ENCODE measurements around the gene FHIT.
"Not testable (repeated sequence)": the region's sequence is repeated elsewhere in the genome, so short reads cannot be mapped to it uniquely, and the experiment has no call there.

Gene FHIT

DNA sequence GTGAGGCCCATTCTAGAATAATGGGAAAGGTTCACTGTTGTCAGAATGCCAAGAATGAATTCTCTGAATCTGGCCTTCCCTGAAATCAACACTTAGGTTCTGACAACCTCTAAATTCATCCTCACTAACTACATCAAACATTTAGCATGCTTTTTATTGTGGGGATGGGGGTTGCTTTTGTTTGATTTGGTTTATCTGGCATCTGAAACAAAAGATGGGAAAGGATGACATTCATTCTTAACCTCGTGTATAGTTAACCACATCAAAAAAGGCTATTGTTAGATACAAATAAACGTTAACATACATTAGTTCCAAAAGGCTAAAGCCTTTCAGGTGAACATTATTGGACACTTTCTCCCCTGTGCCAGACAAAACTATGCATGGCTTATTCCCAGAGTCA is 357.3 kb downstream of the FHIT start:
- TF ChIP-seq CTCF (IDR thresholded peaks at IDR 0.05): no peak
- Mint-ChIP-seq H3K36me3 (ENCODE audit: low read depth) (no peaks in the 10 kb centered on the region), H3K9me3 (peaks cover 3% of the 10 kb centered on the region), H3K27ac (no peak overlapping the region), H3K4me1 (peaks cover 57% of the 10 kb centered on the region), H3K27me3 (ENCODE audit: low read depth, poor library complexity) (no peaks in the 10 kb centered on the region), H3K4me3 (no peak overlapping the region)
- no peak for DNase-seq

DNA sequence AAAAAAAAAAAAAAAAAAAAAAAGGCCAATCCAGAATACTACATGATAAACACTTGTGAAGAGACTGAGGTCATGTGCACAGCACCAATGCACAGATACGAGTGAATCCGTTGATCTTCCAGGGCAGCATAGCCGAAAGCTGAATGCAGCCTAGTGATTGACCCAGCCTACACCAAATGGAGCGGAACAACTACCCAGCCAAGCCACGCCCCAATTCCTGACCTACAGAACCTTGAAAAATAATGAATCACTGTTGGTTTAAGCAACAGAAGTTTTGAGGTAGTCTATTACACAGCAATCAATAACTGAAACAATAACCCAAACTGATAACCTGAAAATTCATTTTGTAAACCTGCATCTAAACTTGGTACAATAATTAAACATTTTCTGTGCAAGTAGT is 361.0 kb downstream of the FHIT start:
- DNase-seq: no peak
- peaks cover 5% of the 10 kb centered on the region for H3K9me3 Mint-ChIP-seq

GRCh38 chr3:60888952-60889351 is 362.3 kb downstream of the FHIT start:
- not testable (repeated sequence) for H3K36me3 Mint-ChIP-seq (ENCODE audit: low read depth); H3K27ac Mint-ChIP-seq; H3K9me3 Mint-ChIP-seq; H3K4me3 Mint-ChIP-seq; DNase-seq; H3K27me3 Mint-ChIP-seq (ENCODE audit: low read depth, poor library complexity)
- H3K4me1 Mint-ChIP-seq: peaks cover 31% of the 10 kb centered on the region

More for the DNA sequence above, 361.0 kb downstream of the FHIT start:
- Mint-ChIP-seq H3K4me1 (peaks cover 42% of the 10 kb centered on the region), H3K27ac (no peak overlapping the region), H3K27me3 (ENCODE audit: low read depth, poor library complexity) (no peaks in the 10 kb centered on the region), H3K4me3 (no peak overlapping the region), H3K36me3 (ENCODE audit: low read depth) (no peaks in the 10 kb centered on the region)
- no peak for TF ChIP-seq CTCF (IDR thresholded peaks at IDR 0.05)

DNA sequence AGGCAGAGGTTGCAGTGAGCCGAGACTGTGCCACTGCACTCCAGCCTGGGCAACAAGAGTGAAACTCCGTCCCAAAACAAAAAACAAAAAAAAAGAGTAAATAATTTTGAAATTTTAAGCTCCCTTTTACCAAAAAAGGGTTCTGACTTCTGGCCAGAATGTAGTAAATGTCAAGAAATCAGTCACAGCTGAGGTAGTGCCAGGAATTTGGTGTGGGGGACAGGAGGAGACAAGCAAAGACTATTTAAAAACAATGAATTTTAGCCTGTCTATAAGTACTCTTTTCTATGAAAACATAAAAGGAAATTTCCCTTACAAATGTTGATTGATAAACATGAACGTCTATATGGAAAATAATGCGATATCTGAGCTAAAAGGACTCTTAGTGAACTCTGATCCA is 363.7 kb downstream of the FHIT start:
- peak overlapping the region; percentile 57 for H3K27ac Mint-ChIP-seq
- H3K9me3 Mint-ChIP-seq: peaks cover 18% of the 10 kb centered on the region
- no peaks in the 10 kb centered on the region for H3K36me3 Mint-ChIP-seq (ENCODE audit: low read depth)
- H3K4me3 Mint-ChIP-seq: no peak overlapping the region
- H3K4me1 Mint-ChIP-seq: peaks cover 25% of the 10 kb centered on the region
- no peak for TF ChIP-seq CTCF (IDR thresholded peaks at IDR 0.05)
- DNase-seq: no peak
- H3K27me3 Mint-ChIP-seq (ENCODE audit: low read depth, poor library complexity): no peaks in the 10 kb centered on the region

DNA sequence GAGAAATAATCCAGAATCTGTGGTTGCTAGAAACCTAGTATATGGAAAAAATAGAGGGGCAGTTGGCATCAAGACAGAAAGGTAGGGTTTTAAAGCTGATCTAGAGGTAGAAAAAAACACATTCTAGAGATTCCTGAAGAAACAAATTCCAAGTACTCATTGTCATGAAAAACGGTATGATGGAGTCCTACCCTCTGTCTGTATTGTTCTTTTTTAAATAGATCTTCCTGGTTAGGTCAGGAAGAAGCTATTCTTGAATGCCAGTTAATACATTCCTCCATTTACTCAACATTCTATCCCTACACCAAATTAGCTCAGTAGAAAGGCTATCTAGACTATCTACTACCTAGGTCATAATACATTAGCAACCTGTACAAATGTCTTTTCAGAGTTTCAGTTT is 364.7 kb downstream of the FHIT start:
- H3K27ac Mint-ChIP-seq: no peak overlapping the region
- H3K4me3 Mint-ChIP-seq: no peak overlapping the region
- DNase-seq: no peak
- TF ChIP-seq CTCF (IDR thresholded peaks at IDR 0.05): no peak
- H3K36me3 Mint-ChIP-seq (ENCODE audit: low read depth): no peaks in the 10 kb centered on the region
- H3K9me3 Mint-ChIP-seq: peaks cover 28% of the 10 kb centered on the region
- H3K27me3 Mint-ChIP-seq (ENCODE audit: low read depth, poor library complexity): no peaks in the 10 kb centered on the region
- peaks cover 25% of the 10 kb centered on the region for H3K4me1 Mint-ChIP-seq

GRCh38 chr3:60884005-60884404 is 367.2 kb downstream of the FHIT start:
- Mint-ChIP-seq H3K27ac (no peak overlapping the region), H3K4me3 (no peak overlapping the region), H3K27me3 (ENCODE audit: low read depth, poor library complexity) (no peaks in the 10 kb centered on the region), H3K4me1 (peaks cover 11% of the 10 kb centered on the region), H3K36me3 (ENCODE audit: low read depth) (peaks cover 9% of the 10 kb centered on the region), H3K9me3 (peaks cover 48% of the 10 kb centered on the region)
- no peak for DNase-seq
- TF ChIP-seq CTCF (IDR thresholded peaks at IDR 0.05): no peak
